GM21367 (cell line): ENCODE data around the gene C1QL3.

Experiments
- ATAC-seq: cut with Tn5 transposase; IDR thresholded peaks from one replicate; pipeline ENCODE4 v1.9.1; 2021; ENCODE audit not compliant: unreplicated experiment

C1QL3 gene

GRCh38 chr10:16497911-16498310, 23.8 kb downstream of the C1QL3 start:
- ATAC-seq: no peak

GRCh38 chr10:16493884-16494536, 27.7 kb downstream of the C1QL3 start:
- ATAC-seq: no peak

GRCh38 chr10:16491933-16492332, 29.7 kb downstream of the C1QL3 start:
- no peak for ATAC-seq

GRCh38 chr10:16490511-16490910, 31.2 kb downstream of the C1QL3 start:
- ATAC-seq: no peak

- no peak for ATAC-seq
These were observed 38.3 kb downstream of the C1QL3 start for GRCh38 chr10:16483241-16483917.

- no peak for ATAC-seq
These were observed 40.5 kb downstream of the C1QL3 start for GRCh38 chr10:16481052-16481728.

GRCh38 chr10:16478801-16479200, 42.9 kb downstream of the C1QL3 start:
- ATAC-seq: no peak

GRCh38 chr10:16477757-16478156, 43.9 kb downstream of the C1QL3 start:
- no peak for ATAC-seq

- no peak for ATAC-seq
These were observed 48.9 kb downstream of the C1QL3 start for GRCh38 chr10:16472828-16473227.

- ATAC-seq: no peak
These were observed 50.9 kb downstream of the C1QL3 start for GRCh38 chr10:16470747-16471146.

- ATAC-seq: no peak
These were observed 55.7 kb downstream of the C1QL3 start for GRCh38 chr10:16466001-16466400.
